NCI-H82 (cell line): ENCODE results near the gene ST6GALNAC4.

Experiments used
- DNase-seq: peaks from one replicate; lab custom pipeline; 2025; lab: John Stamatoyannopoulos, UW

ST6GALNAC4 gene, protein sequence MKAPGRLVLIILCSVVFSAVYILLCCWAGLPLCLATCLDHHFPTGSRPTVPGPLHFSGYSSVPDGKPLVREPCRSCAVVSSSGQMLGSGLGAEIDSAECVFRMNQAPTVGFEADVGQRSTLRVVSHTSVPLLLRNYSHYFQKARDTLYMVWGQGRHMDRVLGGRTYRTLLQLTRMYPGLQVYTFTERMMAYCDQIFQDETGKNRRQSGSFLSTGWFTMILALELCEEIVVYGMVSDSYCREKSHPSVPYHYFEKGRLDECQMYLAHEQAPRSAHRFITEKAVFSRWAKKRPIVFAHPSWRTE

DNA sequence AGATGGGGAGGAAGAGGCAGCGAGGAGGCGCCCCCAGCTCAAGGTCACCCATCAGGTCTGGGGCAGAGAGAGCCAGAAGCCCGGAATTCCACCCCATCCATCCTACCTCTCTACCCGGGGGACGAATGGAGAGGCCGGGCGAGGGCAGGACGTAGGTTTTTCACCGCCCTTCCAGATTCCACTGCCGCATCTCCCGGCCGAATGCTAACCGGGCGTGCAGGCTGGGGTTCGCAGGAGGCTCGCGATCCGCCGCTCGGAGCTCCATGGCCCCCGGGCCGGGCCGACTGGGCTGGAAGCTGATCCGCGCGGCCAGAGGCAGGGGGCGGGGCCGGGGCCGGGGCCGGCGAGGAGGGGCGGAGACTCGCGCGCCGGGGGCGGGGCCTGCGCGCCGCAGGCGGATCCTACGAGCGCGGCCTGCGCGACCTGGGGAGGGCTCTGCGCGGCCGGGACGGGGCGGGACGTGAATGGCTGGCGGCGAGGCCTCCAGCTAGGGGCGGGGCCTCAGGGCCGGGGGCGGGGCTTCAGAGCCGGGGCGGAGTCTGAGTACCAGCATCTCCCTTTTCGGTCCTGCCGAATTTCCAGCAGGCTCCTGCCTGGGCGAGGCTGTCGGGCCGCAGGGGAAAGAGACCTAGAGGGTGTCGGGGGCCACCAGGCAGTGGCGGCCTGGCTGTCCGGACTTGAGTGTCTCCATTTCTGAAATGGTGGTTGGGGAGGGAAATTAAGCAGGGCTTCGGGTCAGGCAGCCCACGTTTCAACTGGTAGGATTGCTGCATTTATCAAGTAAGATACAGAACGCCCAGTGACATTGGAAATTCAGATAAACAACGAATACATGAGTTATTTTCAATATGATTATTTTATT, at the start of gene ST6GALNAC4:
Gene ST6GALNAC4, minus strand, starts transcription at position 322 of the 862 bp plus-strand sequence. CDS start 622 bp downstream, outside the sequence.
- peak; percentile 91 for DNase-seq

GRCh38 chr9:127965953-127966352, 49.1 kb upstream of the ST6GALNAC4 start:
- DNase-seq: no peak

GRCh38 chr9:127963359-127964064, 46.7 kb upstream of the ST6GALNAC4 start:
- DNase-seq: no peak

GRCh38 chr9:127963041-127963358, 46.2 kb upstream of the ST6GALNAC4 start:
- no peak for DNase-seq

GRCh38 chr9:127962278-127962677, 45.4 kb upstream of the ST6GALNAC4 start:
- no peak for DNase-seq

- DNase-seq: no peak
Observed at GRCh38 chr9:127961613-127962155, 44.8 kb upstream of the ST6GALNAC4 start.

DNA sequence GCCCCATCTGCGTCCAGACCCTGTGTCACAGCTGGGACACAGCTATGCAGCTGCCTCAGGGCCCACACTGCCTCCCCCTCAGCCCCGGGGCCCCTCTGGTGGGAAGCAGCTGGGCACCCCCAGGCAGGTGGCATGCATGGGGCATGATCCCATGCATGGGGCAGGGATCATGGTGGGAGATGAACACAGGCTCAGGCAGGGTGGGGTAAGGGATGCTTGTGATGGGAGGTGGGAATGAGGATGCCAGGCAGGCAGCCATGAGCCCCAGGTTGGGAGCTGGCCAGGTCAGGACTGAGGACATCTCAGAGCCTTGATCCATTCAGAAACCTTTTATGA, 44.3 kb upstream of the ST6GALNAC4 start:
- DNase-seq: no peak

GRCh38 chr9:127960410-127961154, 43.7 kb upstream of the ST6GALNAC4 start:
- no peak for DNase-seq

- no peak for DNase-seq
Observed at GRCh38 chr9:127959841-127960409, 43.1 kb upstream of the ST6GALNAC4 start.

DNA sequence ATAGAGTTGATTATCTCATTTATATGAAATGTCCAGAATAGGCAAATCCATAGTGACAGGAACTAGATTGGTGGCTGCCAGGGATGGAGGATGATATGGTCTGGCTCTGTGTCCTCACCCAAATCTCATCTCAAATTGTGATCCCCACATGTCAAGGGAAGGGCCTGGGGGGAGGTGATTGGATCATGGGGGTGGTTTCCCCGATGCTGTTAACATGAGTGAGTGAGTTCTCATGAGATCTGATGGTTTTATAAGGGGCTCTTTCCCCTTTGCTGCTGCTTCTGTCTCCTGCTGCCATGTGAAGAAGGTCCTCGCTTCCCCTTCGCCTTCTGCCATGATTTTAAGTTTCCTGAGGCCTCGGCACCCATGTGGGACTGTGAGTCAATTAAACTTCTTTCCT, 42.6 kb upstream of the ST6GALNAC4 start:
- no peak for DNase-seq

- no peak for DNase-seq
Observed at GRCh38 chr9:127958728-127959127, 41.9 kb upstream of the ST6GALNAC4 start.

- DNase-seq: peak; percentile 81
Observed at GRCh38 chr9:127955294-127956015, 38.6 kb upstream of the ST6GALNAC4 start.

- DNase-seq: no peak
Observed at GRCh38 chr9:127954831-127955293, 38.0 kb upstream of the ST6GALNAC4 start.

- DNase-seq: no peak
Observed at GRCh38 chr9:127953768-127954505, 37.1 kb upstream of the ST6GALNAC4 start.

- DNase-seq: no peak
Observed at GRCh38 chr9:127953154-127953553, 36.3 kb upstream of the ST6GALNAC4 start.

- DNase-seq: no peak
Observed at GRCh38 chr9:127950513-127951289, 33.9 kb upstream of the ST6GALNAC4 start.

DNA sequence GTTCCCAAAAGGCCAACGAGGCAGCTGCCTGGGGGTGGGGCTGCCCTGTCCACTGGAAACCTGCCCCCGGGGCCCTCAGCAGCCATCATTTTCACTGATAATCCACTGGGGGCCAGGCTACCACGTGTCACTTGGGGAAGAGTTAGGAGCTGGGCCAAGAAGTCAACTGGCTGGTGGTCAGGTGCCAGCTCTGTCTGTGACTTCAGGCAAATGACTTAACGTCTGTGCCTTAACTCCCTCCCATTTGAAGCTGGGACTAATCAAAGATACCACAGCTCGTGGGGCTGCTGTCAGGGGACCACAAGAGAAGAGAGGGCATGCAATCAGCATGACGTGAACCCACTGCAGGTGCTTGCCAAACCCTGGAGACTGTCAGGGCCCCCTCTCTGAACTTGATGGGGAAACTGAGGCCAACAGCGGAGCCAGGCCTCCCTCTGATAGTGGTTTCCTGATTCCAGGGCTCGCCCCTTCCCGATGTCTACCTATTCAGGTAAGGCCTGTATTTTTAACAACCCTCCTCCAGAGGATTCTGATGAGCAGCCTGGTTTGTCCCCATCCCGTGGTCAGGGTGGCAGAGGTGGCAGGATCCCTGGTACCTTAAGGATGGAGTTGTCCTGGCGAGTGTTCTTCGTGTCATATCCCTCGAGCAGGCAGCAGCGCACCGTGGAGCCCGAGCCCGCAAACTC, 33.1 kb upstream of the ST6GALNAC4 start:
- no peak for DNase-seq
